GM12875 (cell line): ENCODE measurements around the gene USP15.
A peak's percentile ranks its signal among the peaks of the same experiment; 100 is the strongest.
"Not testable (repeated sequence)": the region's sequence is repeated elsewhere in the genome, so short reads cannot be mapped to it uniquely, and the experiment has no call there.

Experiments used
- H3K4me3 ChIP-seq: one replicate; pipeline ENCODE4 v1.5.1; 2011; ENCODE audit warnings: low read depth, low read length, control low read depth
- CTCF ChIP-seq: IDR thresholded peaks from 2 replicates; pipeline ENCODE4 v1.5.1; 2011; ENCODE audit warnings: low read depth, mild to moderate bottlenecking, control low read depth, inconsistent platforms, low read length, moderate library complexity, borderline replicate concordance; ENCODE audit not compliant: insufficient read depth

Gene USP15

GRCh38 chr12:62438098-62438692, 178.0 kb downstream of the USP15 start:
- TF ChIP-seq CTCF = peak; percentile 48; the same call in 1 of the 2 replicates

GRCh38 chr12:62446754-62447452, 186.7 kb downstream of the USP15 start:
- no peak for TF ChIP-seq CTCF
- H3K4me3 ChIP-seq = no peak overlapping the region

More at GRCh38 chr12:62438098-62438692, 178.0 kb downstream of the USP15 start:
- no peak overlapping the region for H3K4me3 ChIP-seq

GRCh38 chr12:62448436-62448835, 188.2 kb downstream of the USP15 start:
- TF ChIP-seq CTCF = no peak
- no peak overlapping the region for H3K4me3 ChIP-seq

GRCh38 chr12:62455429-62455828, 195.2 kb downstream of the USP15 start:
- H3K4me3 ChIP-seq = not testable (repeated sequence)

GRCh38 chr12:62458626-62459025, 198.4 kb downstream of the USP15 start:
- no peak overlapping the region for H3K4me3 ChIP-seq
- TF ChIP-seq CTCF = no peak

GRCh38 chr12:62459976-62460375, 199.8 kb downstream of the USP15 start:
- no peak overlapping the region for H3K4me3 ChIP-seq
- TF ChIP-seq CTCF = no peak

- not testable (repeated sequence) for H3K4me3 ChIP-seq
Measured at GRCh38 chr12:62461171-62461837, 201.1 kb downstream of the USP15 start.

- H3K4me3 ChIP-seq = not testable (repeated sequence)
Measured at GRCh38 chr12:62463252-62463651, 203.0 kb downstream of the USP15 start.
